Stimulated activated CD8-positive, alpha-beta memory T cell treated with anti-CD3 and anti-CD28 coated beads, Interleukin-12 subunit alpha, Interleukin-12 subunit beta, amount 100 ng/mL, for 1 hour (primary cell): ENCODE data around the gene GHRHR.

Experiments used
- DNase-seq: peaks from one replicate; pipeline ENCODE4 v3.0.0-alpha.2; 2020; ENCODE audit warnings: low read depth

GHRHR gene

GRCh38 chr7:30928254-30928872 lies 35.4 kb upstream of the GHRHR start:
- DNase-seq, result no peak

GRCh38 chr7:30929686-30930085 lies 34.1 kb upstream of the GHRHR start:
- DNase-seq, result no peak

GRCh38 chr7:30930621-30931020 lies 33.1 kb upstream of the GHRHR start:
- no peak for DNase-seq

- no peak for DNase-seq
Measured at GRCh38 chr7:30931161-30931928, 32.4 kb upstream of the GHRHR start.

GRCh38 chr7:30931929-30932540 lies 31.7 kb upstream of the GHRHR start:
- no peak for DNase-seq

GRCh38 chr7:30932562-30932961 lies 31.2 kb upstream of the GHRHR start:
- DNase-seq, result no peak

GRCh38 chr7:30933124-30933974 lies 30.4 kb upstream of the GHRHR start:
- no peak for DNase-seq

GRCh38 chr7:30934225-30934624 lies 29.5 kb upstream of the GHRHR start:
- no peak for DNase-seq

GRCh38 chr7:30934732-30935568 lies 28.8 kb upstream of the GHRHR start:
- no peak for DNase-seq

- no peak for DNase-seq
Measured at GRCh38 chr7:30935569-30935877, 28.2 kb upstream of the GHRHR start.

- DNase-seq, result no peak
Measured at GRCh38 chr7:30936650-30937245, 27.0 kb upstream of the GHRHR start.

GRCh38 chr7:30937416-30937815 lies 26.3 kb upstream of the GHRHR start:
- DNase-seq, result no peak

GRCh38 chr7:30938435-30939316 lies 25.1 kb upstream of the GHRHR start:
- peak; percentile 17 for DNase-seq

GRCh38 chr7:30941582-30942323 lies 22.0 kb upstream of the GHRHR start:
- no peak for DNase-seq

- no peak for DNase-seq
Measured at GRCh38 chr7:30950197-30950596, 13.6 kb upstream of the GHRHR start.

- DNase-seq, result no peak
Measured at GRCh38 chr7:30954914-30955313, 8.8 kb upstream of the GHRHR start.

GRCh38 chr7:30956704-30957103 lies 7.0 kb upstream of the GHRHR start:
- DNase-seq, result no peak

GRCh38 chr7:30965372-30965771 lies 1.6 kb downstream of the GHRHR start:
- DNase-seq, result no peak

GRCh38 chr7:30965883-30966282 lies 2.1 kb downstream of the GHRHR start:
- DNase-seq, result no peak

- DNase-seq, result no peak
Measured at GRCh38 chr7:30968294-30968693, 4.5 kb downstream of the GHRHR start.
